SK-N-SH (cell line): Measurements from ENCODE around the gene REC8. TPM values are rescaled to one million over a fixed set of nuclear protein-coding genes. Genes with fewer than 3 reads are reported as not detected.

Experiments used
- CTCF ChIA-PET: fragments of 300-600, 350-600 bp; formaldehyde crosslinking; extraction: SDS; loops from one replicate; lab custom pipeline; 2021; lab: Yijun Ruan, JAX
- POLR2A ChIA-PET: fragments of 350-600 bp; sonication (Branson Sonifier 250); formaldehyde crosslinking; extraction: SDS; loops from one replicate; lab custom pipeline; 2020; ENCODE audit warnings: antibody characterized with exemption, inconsistent platforms; lab: Yijun Ruan, JAX
- DNase-seq: peaks from one replicate; pipeline ENCODE4 v3.0.0; 2012
- H2AFZ ChIP-seq: fragments of 200-600 bp; sonication (generic); 2 replicates; pipeline ENCODE4 v1.8.1; 2016; ENCODE audit warnings: antibody characterized with exemption, mild to moderate bottlenecking, low read depth
- H3F3A ChIP-seq: fragments of 200-600 bp; sonication (generic); replicated peaks from 2 replicates; pipeline ENCODE3; 2016; ENCODE audit warnings: antibody characterized with exemption, mild to moderate bottlenecking; ENCODE audit not compliant: insufficient read depth
- H3K27ac ChIP-seq, 2 experiments: fragments of 200-500 bp in 1 of 2; fragments of 200-600 bp in 1 of 2; sonication (Bioruptor generic) in 1 of 2; sonication (generic), shearing (Covaris generic) in 1 of 2; 2 replicates each; pipeline versions ENCODE4 v1.5.1 to v1.6.1; 2014 to 2016; ENCODE audit warnings: low read depth in 2 of 2, inconsistent platforms in 1 of 2, low read length in 1 of 2, mild to moderate bottlenecking in 1 of 2, mixed read lengths in 1 of 2
- H3K27me3 ChIP-seq: fragments of 200-600 bp; sonication (generic), shearing (Covaris generic); 2 replicates; pipeline ENCODE4 v1.6.1; 2016; ENCODE audit warnings: mixed run types; ENCODE audit not compliant: insufficient read depth
- H3K36me3 ChIP-seq, 2 experiments: fragments of 200-500 bp in 1 of 2; fragments of 200-600 bp in 1 of 2; sonication (Bioruptor generic) in 1 of 2; sonication (generic) in 1 of 2; replicated peaks in 1 of 2; 2 replicates each; pipeline versions ENCODE3 to v1.5.1; 2014 to 2016; ENCODE audit warnings: low read length in 1 of 2, mild to moderate bottlenecking in 1 of 2; ENCODE audit not compliant: insufficient read depth in 2 of 2, control insufficient read depth in 1 of 2
- H3K4me1 ChIP-seq, 2 experiments: fragments of 200-500 bp in 1 of 2; fragments of 200-600 bp in 1 of 2; sonication (Bioruptor generic) in 1 of 2; sonication (generic), shearing (Covaris generic) in 1 of 2; 2 replicates each; pipeline versions ENCODE4 v1.5.1 to v1.6.1; 2014 to 2016; ENCODE audit warnings: low read depth in 1 of 2, low read length in 1 of 2, mixed run types in 1 of 2; ENCODE audit not compliant: insufficient read depth in 2 of 2, control insufficient read depth in 1 of 2
- H3K4me2 ChIP-seq: fragments of 200-600 bp; sonication (generic), shearing (Covaris generic); 2 replicates; pipeline ENCODE4 v1.6.1; 2017; ENCODE audit warnings: mixed run types
- H3K4me3 ChIP-seq, 2 experiments: fragments of 200-500 bp in 1 of 2; fragments of 200-600 bp in 1 of 2; sonication (Bioruptor generic) in 1 of 2; sonication (generic), shearing (Covaris generic) in 1 of 2; 2 replicates each; pipeline versions ENCODE4 v1.5.1 to v1.8.1; 2014 to 2016; ENCODE audit warnings: low read depth in 2 of 2, inconsistent platforms in 1 of 2, low read length in 1 of 2, mild to moderate bottlenecking in 1 of 2, mixed read lengths in 1 of 2, moderate library complexity in 1 of 2
- H3K79me2 ChIP-seq: fragments of 200-600 bp; sonication (generic); 2 replicates; pipeline ENCODE4 v1.8.1; 2017; ENCODE audit warnings: mild to moderate bottlenecking; ENCODE audit not compliant: insufficient read depth
- H3K9ac ChIP-seq: fragments of 200-600 bp; sonication (generic); 2 replicates; pipeline ENCODE4 v1.6.1; 2017; ENCODE audit warnings: mixed run types
- H3K9me2 ChIP-seq: fragments of 200-600 bp; sonication (generic); 2 replicates; pipeline ENCODE4 v1.6.1; 2017; ENCODE audit warnings: mixed run types
- H3K9me3 ChIP-seq: fragments of 200-600 bp; sonication (generic); 2 replicates; pipeline ENCODE4 v1.6.1; 2017; ENCODE audit warnings: mixed run types, mild to moderate bottlenecking, moderate library complexity
- H4K20me1 ChIP-seq: fragments of 200-600 bp; sonication (generic); 2 replicates; pipeline ENCODE4 v1.6.1; 2017; ENCODE audit warnings: mild to moderate bottlenecking, mixed run types; ENCODE audit not compliant: insufficient read depth
- CHD2 ChIP-seq: fragments of 150-350 bp; IDR thresholded peaks from 2 replicates; pipeline ENCODE4 v1.6.1; 2018; ENCODE audit warnings: low read length; ENCODE audit not compliant: partially characterized antibody
- CTCF ChIP-seq: fragments of 200-600 bp; sonication (generic); IDR thresholded peaks from 2 replicates; pipeline ENCODE4 v1.6.1; 2017; ENCODE audit warnings: antibody characterized with exemption, mild to moderate bottlenecking, moderate library complexity
- ELF1 ChIP-seq: IDR thresholded peaks from 2 replicates; pipeline ENCODE4 v1.4.0; 2012
- EP300 ChIP-seq, 2 experiments: IDR thresholded peaks; 2 replicates each; pipeline versions ENCODE4 v1.4.0 to v1.6.1; 2012; ENCODE audit warnings: borderline replicate concordance in 1 of 2, low read depth in 1 of 2, low read length in 1 of 2
- EZH2phosphoT487 ChIP-seq: fragments of 200-600 bp; sonication (generic); IDR thresholded peaks from 2 replicates; pipeline ENCODE4 v1.6.1; 2017; ENCODE audit warnings: low read depth, mixed run types, mild to moderate bottlenecking, antibody characterized with exemption, moderate library complexity, borderline replicate concordance
- FOXJ3 ChIP-seq: sonication (generic); formaldehyde crosslinking; IDR thresholded peaks from 2 replicates; pipeline ENCODE4 v1.5.1; 2020; ENCODE audit warnings: mild to moderate bottlenecking, missing genetic modification reagents
- FOXM1 ChIP-seq: IDR thresholded peaks from 2 replicates; pipeline ENCODE4 v1.4.0; 2012; ENCODE audit warnings: low read depth, mild to moderate bottlenecking
- GABPA ChIP-seq: IDR thresholded peaks from 2 replicates; pipeline ENCODE4 v1.4.0; 2012; ENCODE audit warnings: low read depth, mild to moderate bottlenecking
- MAX ChIP-seq: IDR thresholded peaks from 2 replicates; pipeline ENCODE4 v1.4.0; 2012; ENCODE audit warnings: low read depth
- NFIC ChIP-seq: IDR thresholded peaks from 2 replicates; pipeline ENCODE4 v1.4.0; 2012; ENCODE audit warnings: borderline replicate concordance
- NRF1 ChIP-seq: IDR thresholded peaks from 2 replicates; pipeline ENCODE4 v1.6.1; 2012; ENCODE audit warnings: low read depth, mild to moderate bottlenecking, low read length
- PBX3 ChIP-seq: IDR thresholded peaks from 2 replicates; pipeline ENCODE4; 2012
- RAD21 ChIP-seq: IDR thresholded peaks from 2 replicates; pipeline ENCODE4 v1.6.1; 2012; ENCODE audit warnings: mild to moderate bottlenecking, low read length
- RCOR1 ChIP-seq: fragments of 150-350 bp; IDR thresholded peaks from 2 replicates; pipeline ENCODE4 v1.6.1; 2017; ENCODE audit warnings: antibody characterized with exemption, low read length
- REST ChIP-seq: IDR thresholded peaks from 2 replicates; pipeline ENCODE4 v1.6.1; 2012; ENCODE audit warnings: mild to moderate bottlenecking, low read depth, low read length, moderate library complexity
- RXRA ChIP-seq: IDR thresholded peaks from 2 replicates; pipeline ENCODE4 v1.4.0; 2012; ENCODE audit warnings: low read depth, mild to moderate bottlenecking, borderline replicate concordance
- SIN3A ChIP-seq: IDR thresholded peaks from 2 replicates; pipeline ENCODE4 v1.6.1; 2012; ENCODE audit warnings: low read depth, mild to moderate bottlenecking, low read length, moderate library complexity, borderline replicate concordance
- SMC3 ChIP-seq: IDR thresholded peaks from 2 replicates; pipeline ENCODE4 v1.6.1; 2012; ENCODE audit warnings: low read depth, low read length, improper control_type of control experiment
- TAF1 ChIP-seq: IDR thresholded peaks from 2 replicates; pipeline ENCODE4 v1.6.1; 2012; ENCODE audit warnings: low read depth, mild to moderate bottlenecking, low read length, moderate library complexity, borderline replicate concordance
- TCF12 ChIP-seq: IDR thresholded peaks from 2 replicates; pipeline ENCODE4 v1.4.0; 2012
- USF1 ChIP-seq: IDR thresholded peaks from 2 replicates; pipeline ENCODE4 v1.4.0; 2012; ENCODE audit warnings: low read depth, borderline replicate concordance
- YY1 ChIP-seq: IDR thresholded peaks from 2 replicates; pipeline ENCODE4 v1.4.0; 2012; ENCODE audit warnings: low read depth, mild to moderate bottlenecking
- ZBTB33 ChIP-seq: IDR thresholded peaks from 2 replicates; pipeline ENCODE4 v1.4.0; 2012; ENCODE audit warnings: low read depth, borderline replicate concordance
- WGBS: methylation state at CpG from one replicate; pipeline ENCODE4 v1.1.6; 2017; ENCODE audit warnings: low lambda C conversion rate; 5-methylcytosine and 5-hydroxymethylcytosine counted together
- polyA plus RNA-seq, 3 experiments: library from polyadenylated mRNA; depleted of rRNA; stranded (reverse); fragments of >200 nt; gene quantifications; 2 replicates each; pipeline ENCODE4 v1.2.3, GENCODE V29; 2012

Gene REC8
- polyA plus RNA-seq, 1 of the 3 experiments (the other 2 are of a cell fraction), result 23.2 TPM

- 0% methylated on average over 16 of the region's 75 CpGs for WGBS
- no peaks in the 10 kb centered on the region for H4K20me1 ChIP-seq
- peaks cover 21 to 24% of the 10 kb centered on the region in 2 experiments for H3K36me3 ChIP-seq
- H3K9me2 ChIP-seq, result no peaks in the 10 kb centered on the region
- peaks cover 33% of the 10 kb centered on the region for H3K79me2 ChIP-seq
- peak within 1 kb of the TSS; percentile 98 for H2AFZ ChIP-seq
- H3K4me2 ChIP-seq, result peak within 1 kb of the TSS; percentile 82
- ChIA-PET CTCF (interaction anchor here (0.6 to 4.7 kb wide), 8 partner anchors 10 to 558 kb away, joined by 3 to 22 read pairs (median 3); partner anchors contain the start of genes DCAF11, IRF9, JPH4 and NRL), POLR2A (interaction anchor here (0.6 to 3.0 kb wide), 14 partner anchors 9 to 610 kb away, joined by 3 to 21 read pairs (median 5); partner anchors contain the start of genes CARMIL3, DCAF11, IRF9 and NRL)
- peak; percentile 98 for DNase-seq
- peak within 1 kb of the TSS; percentile 82 to 91 for H3K4me3 ChIP-seq
- H3K9ac ChIP-seq, result peak within 1 kb of the TSS; percentile 94
- no peaks in the 10 kb centered on the region for H3K27me3 ChIP-seq
- peaks cover 6 to 35% of the 10 kb centered on the region in 2 experiments; a peak in 2 of 4 replicates for H3K4me1 ChIP-seq
- H3F3A ChIP-seq, result peaks cover 5% of the 10 kb centered on the region
- peak within 1 kb of the TSS; percentile 52 to 83 for H3K27ac ChIP-seq
- no peaks in the 10 kb centered on the region for H3K9me3 ChIP-seq
- TF ChIP-seq RCOR1, result no peak
- peak; percentile 45; the same call in 1 of the 2 replicates for TF ChIP-seq MAX
- TF ChIP-seq YY1, result no peak
- TF ChIP-seq RAD21, result no peak; the same call in 1 of the 2 replicates
- no peak for TF ChIP-seq GABPA
- TF ChIP-seq RXRA, result no peak
- TF ChIP-seq USF1, result no peak
- TF ChIP-seq PBX3, result no peak
- no peak for TF ChIP-seq SMC3
- no peak for TF ChIP-seq FOXM1
- no peak for TF ChIP-seq CTCF
- TF ChIP-seq FOXJ3 (CRISPR knock-in tag), result no peak
- TF ChIP-seq NRF1, result peak; percentile 61
- TF ChIP-seq ZBTB33, result no peak
- TF ChIP-seq ELF1, result no peak
- 0 out of 2 replicates have a peak, but pooled peaks have one; percentile 16 for TF ChIP-seq SIN3A
- no peak for TF ChIP-seq TCF12
- no peak for TF ChIP-seq REST
- no peak for TF ChIP-seq EZH2phosphoT487
- TF ChIP-seq CHD2, result no peak
- TF ChIP-seq EP300 (IDR thresholded peaks at IDR 0.05; ENCODE audit: borderline replicate concordance in 1 of 2, low read depth in 1 of 2, low read length in 1 of 2), result no peak
- peak; percentile 50 for TF ChIP-seq TAF1
- no peak for TF ChIP-seq NFIC
Measured at GRCh38 chr14:24135834-24136683, 35.8 kb upstream of the REC8 start, which contains the start of gene PSME1. Gene PSME1 (plus strand): TSS chr14:24136194. CDS start chr14:24136263, 69 bp downstream.
